NCI-H2227 (cell line): ENCODE results near the gene STOML1.
A peak's percentile ranks its signal among the peaks of the same experiment; 100 is the strongest.
"Not testable (repeated sequence)": the region's sequence is repeated elsewhere in the genome, so short reads cannot be mapped to it uniquely, and the experiment has no call there.

Experiments
- DNase-seq: peaks from one replicate; lab custom pipeline; 2025; ENCODE audit not compliant: unreplicated experiment; lab: John Stamatoyannopoulos, UW

STOML1 gene

DNA sequence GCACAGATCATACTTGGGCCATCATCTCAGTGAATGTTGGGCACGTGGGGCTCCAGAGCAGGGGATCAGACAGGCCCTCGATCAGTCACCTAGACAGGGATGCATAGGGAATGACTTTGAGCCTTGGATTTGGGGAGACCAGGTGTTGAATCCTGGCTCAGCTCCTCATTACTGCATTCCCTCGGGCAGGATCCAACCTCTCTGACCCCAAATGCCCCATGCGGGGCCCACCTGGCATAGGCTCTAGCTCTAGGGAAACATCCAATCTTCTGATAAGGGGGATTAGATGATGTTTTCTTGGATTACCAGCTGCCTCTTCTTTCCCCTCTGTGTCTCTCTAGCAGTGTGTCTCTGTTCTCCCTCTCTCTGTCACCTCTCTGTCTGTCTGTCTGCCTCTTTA is 43.1 kb downstream of the STOML1 start:
- DNase-seq, result no peak

DNA sequence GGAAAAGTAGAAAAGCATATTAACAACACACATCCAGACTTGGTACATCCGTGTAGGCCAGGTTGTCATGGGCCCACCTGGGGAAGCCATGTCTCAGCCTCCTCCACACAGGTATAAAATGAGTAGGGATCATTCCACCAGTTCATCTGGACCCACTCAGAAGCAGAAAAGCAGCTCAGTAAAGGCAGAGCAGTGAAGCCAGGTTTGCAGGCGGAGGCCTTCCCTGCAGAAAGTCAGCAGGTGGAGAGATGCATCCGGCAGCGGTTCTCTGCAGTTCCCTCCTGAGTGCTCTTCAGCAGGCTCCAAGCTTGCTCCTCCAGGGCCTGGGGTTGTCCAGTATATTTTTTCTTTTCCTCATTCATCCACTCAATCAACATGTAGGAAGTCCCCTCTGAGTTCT is 43.7 kb downstream of the STOML1 start:
- DNase-seq, result no peak

DNA sequence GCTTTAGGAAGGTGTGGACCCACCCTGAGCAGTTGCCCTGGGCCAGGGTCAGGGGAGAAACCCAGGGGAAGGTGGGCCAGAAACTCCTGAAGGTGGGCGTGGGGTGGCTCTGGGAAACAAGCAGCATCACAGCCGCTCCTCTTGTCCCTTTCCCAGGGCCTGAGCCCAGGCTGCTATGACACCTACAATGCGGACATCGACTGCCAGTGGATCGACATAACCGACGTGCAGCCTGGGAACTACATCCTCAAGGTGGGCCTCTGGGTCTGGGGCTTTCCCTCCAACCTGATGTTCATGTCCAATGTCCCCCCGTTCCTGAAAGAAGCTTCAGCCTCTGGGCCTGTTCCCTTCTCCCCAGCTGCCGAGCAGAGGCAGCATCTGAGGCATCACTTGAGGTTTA is 44.4 kb downstream of the STOML1 start:
- no peak for DNase-seq

DNA sequence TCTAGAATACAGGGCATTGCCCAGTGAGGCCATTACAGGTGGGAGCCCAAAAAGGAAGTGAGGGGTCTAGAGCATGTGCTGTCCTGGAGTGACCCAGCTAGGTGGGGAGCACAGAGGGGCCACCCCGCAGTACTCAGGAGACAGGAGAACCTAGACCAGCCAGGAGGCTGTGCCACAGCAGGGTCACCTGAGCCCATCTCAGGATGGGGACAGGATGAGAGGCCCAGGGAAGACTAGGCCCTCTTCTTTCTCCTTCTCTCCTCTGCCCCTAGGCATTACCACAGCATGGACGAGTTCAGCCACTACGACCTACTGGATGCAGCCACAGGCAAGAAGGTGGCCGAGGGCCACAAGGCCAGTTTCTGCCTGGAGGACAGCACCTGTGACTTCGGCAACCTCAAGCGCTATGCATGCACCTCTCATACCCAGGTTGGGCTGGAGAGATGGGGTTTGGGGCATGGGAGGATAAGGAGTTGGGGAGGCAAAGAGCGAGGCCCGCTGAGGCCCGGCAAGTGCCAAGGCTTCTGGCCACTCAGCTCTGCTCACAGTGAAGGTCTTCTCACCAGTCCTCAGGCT is 45.2 kb downstream of the STOML1 start:
- DNase-seq, result no peak

DNA sequence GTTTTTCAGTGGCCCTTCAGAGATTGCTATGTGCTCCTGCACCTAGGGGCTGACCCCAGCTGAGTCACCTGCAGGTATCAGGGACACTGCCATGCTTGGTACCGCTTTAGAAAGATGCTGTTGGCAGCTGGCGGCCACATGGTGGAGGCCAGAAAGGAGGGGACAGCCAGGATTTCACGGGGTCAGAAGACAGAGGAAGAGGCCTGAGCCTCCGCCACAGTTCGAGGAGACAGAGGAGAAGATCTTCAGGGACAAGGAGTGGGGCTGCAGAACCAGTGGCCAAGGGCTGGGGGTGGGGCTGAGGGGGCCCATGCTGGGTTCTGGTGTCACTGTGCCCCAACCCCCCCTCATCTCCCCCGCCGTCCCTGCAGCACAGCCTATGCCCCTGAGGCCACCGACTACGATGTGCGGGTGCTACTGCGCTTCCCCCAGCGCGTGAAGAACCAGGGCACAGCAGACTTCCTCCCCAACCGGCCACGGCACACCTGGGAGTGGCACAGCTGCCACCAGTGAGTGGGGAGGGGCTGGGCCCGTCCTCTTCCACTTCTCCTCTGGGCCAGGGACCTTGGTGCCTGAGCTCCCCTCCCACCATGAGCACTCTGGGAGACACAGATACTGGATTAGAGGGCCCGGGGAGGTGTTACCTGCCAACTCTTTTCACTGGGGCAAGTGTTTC is 45.9 kb downstream of the STOML1 start:
- DNase-seq, result no peak

DNA sequence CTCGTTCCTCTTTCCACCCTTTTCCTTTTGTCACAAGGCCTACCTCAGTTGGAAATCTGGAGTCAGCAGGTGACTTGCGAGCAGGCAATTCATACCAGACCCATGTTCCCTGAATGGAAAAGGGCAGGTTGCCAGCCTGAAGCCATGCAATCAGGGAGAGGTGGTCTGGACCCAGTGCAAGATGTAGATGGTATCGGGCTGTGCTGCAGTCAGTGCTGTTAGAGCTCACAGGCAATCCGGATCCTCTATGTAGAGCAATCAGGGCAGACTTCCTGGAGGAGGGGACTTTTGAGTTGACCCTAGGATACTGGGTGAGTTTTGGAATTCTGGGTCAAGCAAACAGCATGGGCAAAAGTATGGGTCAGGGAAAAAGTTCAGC is 47.0 kb downstream of the STOML1 start:
- no peak for DNase-seq

DNA sequence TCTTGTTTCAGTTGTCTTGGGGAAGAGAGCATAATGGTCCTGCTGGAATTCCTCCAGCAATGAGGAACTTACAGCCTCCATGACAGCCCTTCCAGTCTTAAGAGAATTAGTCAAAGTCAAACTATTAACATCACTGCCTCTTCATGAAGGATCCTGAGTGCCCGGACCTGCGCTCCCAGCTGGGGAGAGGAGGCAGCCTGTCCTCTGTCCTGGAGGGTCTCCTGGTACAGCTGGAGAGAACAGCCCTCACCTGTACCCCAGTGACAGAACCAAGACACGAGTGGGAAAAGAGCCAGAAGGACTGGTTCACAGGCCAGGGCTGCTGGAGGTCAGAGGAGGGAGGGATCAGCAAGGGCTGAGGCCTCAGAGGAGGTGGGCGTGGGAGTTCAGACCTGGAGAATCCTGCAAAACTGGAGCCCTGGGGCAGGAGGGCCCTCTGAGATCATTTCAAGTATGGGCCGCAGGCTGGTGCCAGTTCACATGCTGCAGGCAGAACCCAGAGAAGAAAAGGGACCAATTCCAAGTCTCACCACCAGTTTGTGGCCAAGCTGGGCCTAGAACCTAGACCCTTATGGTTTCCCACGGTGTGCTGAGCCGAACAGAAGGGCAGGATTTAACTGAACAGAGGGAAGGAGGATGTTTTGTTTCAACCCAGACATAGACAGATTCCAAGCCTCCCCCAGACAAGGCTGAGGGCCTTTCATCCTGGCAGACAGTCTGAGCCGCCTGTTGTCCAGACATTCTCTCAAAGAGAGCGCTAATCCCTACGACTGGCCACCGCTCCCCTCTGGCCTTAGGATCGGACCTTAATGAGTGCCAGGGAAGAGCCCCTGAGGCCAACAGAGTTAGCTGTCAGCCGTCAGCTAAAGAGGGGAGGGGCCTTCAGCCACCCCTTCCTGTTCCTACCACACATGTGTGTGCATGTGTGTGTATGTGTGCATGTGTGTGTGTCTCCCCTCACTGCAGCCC is 47.6 kb downstream of the STOML1 start:
- no peak for DNase-seq

DNA sequence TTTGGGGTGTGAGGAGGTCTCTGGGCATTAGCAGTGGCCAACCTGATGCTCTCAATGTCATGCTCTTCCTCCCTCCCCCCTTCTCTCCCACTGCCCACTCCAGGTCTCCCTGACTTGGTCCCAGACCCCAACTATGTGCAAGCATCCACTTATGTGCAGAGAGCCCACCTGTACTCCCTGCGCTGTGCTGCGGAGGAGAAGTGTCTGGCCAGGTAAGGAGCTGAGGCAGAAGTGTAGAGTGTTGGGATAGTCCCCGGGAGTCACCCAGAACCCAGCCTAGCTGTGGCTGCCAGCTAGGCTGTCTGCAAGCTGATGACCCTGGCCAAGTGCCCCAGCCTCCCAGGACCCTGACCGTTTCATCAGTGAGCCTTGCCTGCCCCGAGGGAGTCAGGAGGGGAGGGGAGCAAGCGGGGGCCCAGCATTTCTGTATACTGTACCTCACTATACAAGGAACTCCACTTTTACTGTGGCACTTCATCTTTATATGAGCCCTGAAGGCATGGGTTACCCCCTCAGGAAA is 49.3 kb downstream of the STOML1 start:
- DNase-seq, result no peak

DNA sequence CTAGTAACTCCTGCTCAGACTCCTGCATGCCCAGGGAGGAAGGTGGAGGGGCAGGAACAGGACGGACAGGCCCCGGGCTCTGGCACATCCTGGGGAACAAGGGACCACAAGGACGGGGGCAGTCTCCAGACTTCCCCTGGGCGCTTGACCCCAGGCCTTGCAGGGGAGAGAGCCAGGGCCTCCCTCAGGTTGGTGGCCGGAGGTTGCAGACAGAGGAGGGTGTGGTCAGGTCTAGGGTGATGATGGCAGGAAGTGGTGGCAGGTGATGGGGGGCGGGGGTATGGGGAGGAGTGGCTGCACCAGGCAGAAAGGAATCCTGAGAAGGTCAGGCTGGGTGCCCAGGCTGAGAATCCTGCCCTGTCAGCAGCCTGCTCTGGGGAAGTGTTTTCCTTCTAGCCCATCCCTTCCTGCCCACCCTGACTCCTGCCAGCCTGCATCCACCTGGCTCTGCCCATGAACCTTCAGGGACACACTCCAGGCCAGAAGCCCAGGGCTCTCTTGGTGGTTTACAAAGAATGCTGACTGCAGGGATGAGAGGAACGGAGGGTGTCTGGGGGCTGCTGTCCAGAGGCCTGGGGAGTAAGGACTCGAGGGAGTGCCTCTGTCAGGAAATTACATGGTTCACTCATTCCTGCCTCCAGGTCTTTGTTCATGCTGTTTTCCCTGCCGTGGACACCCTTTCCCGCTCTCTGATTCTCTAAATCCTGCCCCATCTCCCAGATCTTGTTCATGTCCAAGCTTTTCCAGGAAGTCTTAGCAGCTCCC is 50.0 kb downstream of the STOML1 start:
- DNase-seq, result no peak

DNA sequence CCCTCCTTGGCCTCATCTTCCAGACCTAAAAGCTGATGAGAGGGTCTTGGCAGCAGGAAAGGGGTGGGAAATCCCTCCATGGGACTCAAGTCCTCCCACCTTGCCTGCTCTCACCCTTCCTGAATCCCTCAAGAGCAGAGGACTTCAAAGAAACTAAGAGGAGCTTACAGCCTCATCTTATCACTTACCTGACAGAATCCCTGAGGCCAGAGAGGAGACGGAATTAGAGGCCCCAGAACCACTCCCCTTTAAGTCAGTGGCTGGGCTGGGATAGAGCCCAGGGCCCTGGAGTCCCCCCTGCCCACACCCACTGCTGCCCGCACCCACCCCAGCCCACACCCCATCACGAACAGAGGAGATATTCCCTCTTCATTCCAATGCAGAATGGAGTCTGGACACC is 50.6 kb downstream of the STOML1 start:
- DNase-seq, result no peak

DNA sequence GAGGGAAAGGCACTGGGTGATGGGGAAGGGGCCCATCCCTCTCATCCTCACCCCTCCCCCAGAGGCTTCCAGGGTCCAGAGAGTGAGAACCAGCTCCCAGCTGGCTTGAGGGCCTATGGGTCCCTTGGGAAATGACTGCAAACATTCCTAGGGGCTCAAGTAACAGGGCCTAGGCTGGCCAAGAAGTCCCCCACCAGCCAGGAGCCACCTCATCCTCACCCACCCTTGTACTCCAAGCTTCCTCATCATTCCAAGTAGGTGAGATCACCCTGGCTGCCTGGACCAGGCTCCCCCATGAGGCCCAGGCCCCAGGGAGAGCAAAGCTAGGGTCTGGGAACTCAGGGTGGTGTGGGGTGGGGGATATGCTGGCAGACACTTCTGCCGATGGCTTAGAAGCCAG is 51.1 kb downstream of the STOML1 start:
- no peak for DNase-seq

DNA sequence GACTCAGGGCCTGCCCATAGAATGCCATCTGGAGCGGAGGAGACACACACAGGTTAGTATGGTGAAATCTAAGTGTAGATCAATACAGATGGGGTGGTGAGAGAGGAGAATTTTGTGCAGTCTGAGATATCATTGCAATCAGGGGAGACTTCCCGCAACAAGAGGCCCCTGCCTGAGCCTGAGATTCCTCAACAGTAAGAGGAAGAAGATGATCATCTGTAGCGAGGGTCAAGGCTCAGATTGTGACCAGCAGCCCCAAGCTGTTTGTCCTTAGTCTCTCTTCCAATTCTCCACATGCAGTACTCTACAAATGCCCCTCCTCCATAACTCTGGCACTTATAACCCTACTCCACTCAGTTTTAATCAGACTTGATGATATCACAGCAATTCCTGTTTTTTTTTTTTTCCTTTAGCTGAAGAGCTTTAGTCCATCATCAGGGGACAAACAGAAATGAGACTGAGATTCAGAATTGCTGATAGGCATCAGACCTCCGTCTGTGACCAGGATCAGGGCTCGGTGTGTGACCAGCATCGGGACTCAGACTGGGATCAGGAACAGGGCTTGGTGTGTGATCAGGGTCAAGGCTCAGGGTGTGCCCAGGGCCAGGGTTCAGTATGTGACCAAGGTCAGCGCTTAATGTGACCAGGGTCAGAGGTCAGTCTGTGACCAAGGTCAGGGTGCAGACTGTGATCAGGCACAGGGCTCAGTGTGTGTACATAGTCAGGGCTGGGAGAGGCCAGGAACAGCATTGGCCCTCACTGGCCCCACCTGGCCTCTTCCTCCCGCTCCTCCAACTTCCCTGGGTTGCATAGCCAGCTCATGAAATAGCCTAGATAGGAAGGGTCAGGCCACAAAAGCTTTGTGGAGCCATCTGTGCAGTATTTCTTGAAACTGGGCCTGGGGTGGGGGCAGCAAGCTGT is 51.8 kb downstream of the STOML1 start:
- DNase-seq, result no peak

DNA sequence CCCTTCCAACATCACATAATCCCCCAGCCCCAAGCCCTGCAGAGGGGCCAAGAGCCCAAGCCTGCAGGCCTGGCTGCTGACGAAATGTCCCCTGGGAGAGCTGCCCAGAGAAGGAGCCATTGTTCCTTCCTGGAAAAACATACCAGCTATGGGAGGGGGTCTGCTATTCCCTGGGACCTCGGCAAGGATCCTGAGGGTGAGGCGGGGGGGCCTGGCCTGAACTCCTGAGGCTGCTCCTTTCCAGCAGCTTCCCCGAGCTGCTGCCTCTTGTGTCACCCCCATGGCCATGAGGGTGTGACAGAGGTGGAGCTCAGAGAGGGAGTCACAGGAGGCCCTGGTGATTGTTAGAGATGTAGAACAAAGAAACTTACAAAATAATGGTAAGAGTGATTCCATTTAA is 53.0 kb downstream of the STOML1 start:
- DNase-seq, result no peak

DNA sequence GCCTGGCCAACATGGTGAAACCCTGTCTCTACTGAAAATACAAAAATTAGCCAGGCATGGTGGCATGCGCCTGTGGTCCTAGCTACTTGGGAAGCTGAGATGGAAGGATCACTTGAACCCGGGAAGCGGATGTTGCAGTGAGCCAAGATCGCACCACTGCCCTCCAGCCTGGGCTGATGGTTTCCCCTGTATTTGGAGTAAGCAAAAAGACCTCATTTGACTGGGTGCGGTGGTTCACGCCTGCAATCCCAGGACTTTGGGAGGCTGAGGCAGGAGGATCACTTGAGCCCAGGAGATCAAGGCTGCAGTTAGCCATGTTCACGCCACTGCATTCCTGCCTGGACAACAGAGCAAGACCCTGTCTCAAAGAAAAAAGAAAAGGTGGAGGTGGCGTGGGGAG is 53.6 kb downstream of the STOML1 start:
- not testable (repeated sequence) for DNase-seq

DNA sequence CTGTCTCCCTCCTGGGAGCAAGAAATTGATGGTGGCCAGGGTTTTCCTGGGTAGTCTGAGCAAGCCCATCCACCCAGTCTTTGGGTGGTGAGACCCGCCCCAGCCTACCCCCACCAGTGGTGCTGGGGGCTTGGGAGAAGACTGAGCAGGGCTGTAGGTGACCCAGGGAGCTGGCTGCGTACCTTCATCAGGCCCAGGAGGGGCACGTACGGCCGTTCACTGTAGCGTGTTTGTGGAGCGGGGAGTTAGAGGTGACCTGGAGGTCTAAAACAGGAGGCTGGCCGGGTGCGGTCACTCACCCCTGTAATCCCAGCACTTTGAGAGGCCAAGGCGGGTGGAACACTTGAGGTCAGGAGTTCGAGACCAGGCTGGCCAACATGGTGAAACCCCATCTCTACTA is 54.4 kb downstream of the STOML1 start:
- DNase-seq, result no peak

DNA sequence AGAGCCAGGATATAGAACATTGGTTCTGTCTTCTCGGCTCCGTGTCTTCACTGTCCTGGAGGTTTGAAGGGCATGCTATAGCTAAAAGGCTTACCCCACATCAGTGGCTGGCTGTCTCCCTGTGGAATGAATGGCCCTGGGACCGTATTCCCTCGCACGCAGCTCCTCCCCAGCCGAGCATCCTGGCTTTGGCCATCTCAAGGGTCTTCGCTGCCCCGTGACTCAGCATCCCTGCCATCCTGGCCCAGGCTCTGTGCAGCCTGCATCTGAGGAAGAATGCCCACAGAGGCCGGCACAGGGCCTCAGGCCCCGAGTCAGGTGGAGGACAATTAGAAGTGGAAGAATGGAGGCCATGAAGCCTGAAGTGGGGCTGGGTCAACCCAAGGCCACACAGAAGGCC is 54.8 kb downstream of the STOML1 start:
- DNase-seq, result no peak

DNA sequence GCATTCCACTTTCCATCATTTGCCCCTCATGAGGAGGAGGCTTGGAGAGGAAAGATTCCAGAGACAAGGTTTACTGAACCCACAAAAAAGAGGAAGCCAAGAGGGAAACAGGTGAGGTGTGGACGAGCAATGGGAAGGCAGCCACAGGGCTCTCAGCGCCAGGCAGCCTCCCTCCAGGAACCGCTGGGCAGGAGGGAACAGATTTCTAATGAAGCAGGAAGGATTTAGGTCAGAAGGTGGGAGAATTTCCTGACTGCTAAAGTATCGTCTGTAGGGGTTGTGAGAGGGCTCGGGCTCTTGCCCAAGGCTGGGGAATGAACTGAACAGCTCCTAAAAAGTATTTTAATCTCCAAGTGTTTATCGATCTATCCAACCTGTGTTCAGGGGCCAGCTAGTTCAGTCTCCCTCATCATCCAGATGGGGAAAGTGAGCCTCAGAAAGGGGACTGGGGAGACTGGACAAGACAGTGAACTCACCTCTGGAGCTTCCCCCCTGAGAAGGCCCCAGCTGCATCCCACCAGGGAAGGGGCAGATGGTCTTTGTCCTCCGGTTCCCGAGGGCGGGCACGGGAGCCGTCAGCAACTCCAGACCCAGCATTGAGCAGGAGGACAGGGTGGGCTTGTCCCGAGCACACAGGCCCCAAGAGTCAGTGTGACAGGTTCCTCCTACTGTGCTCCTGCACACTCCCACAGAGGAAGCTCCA is 55.4 kb downstream of the STOML1 start:
- no peak for DNase-seq

DNA sequence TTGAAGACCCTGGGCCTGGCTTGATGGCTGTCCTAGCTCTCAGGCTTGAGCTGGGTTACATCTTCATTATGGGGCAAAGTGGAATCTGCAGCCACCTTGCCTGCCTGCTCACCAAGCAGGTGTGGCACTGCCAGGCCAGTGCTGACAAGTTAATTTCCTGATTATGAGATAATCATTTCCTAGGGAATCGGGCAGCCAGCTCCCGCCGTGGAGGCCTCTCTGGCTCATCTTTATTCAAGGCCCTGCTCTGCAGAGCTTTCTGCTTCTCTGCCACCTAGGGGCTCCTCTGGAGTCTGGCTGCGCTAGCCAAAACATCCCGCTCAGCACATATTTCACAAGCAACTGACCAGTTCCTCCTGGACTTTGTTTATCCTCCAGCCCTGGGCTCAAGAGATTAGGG is 55.9 kb downstream of the STOML1 start:
- peak; percentile 21 for DNase-seq

DNA sequence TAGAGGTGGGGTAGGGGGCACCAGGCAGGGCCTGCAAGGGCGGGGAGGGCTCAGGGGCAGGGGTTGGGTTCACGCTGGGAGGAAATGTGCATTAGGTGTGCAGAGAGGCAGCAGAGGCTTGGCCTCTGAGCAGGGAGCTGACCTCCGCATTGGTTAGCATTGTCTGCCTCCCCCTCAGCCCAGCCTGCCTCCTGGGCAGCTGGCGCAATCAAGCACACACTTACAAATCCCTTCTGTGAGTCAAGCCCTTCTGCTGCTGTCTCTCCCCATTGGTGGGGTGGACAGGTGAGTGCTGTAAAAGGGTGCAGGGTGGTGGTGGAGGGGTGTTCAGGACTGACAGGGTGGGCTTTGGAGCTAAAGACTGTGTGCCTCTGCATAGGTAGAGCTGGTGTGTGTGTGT is 56.5 kb downstream of the STOML1 start:
- DNase-seq, result peak; percentile 10
